ENCODE data around the gene ARHGEF3. TPM values are rescaled to one million over a fixed set of nuclear protein-coding genes. Genes with fewer than 3 reads are reported as not detected.

Gene ARHGEF3
- total RNA-seq, 1 donor from 2014 or later: 10.8 TPM

DNA sequence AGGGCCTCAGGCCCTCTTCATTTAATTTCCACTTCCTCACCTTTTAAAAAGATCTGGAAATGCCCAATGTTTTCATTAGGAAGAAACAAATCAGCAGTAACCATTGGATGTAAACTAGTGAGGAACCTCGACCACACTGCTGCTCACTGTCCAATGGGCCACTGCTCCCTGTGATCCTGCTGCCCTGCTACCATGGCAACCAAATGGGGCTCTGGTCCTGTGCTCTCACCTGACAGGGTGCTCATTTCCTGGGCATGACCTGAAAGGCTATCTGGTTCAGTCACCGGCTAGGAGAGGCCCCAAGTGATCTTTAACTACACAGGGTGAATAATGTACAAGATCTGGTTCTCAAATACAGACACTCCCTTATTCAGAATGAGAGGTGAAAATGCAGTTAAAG, 54.6 kb downstream of the ARHGEF3 start:
- TF ChIP-seq CTCF (IDR thresholded peaks at IDR 0.05; ENCODE audit: partially characterized antibody, unreplicated experiment): no peak
- Mint-ChIP-seq H3K4me1 (ENCODE audit: low read depth, unreplicated experiment) (no peaks in the 10 kb centered on the region), H3K4me3 (ENCODE audit: unreplicated experiment) (no peak overlapping the region), H3K36me3 (ENCODE audit: unreplicated experiment) (peaks cover 5% of the 10 kb centered on the region), H3K27me3 (ENCODE audit: unreplicated experiment) (no peaks in the 10 kb centered on the region), H3K27ac (ENCODE audit: unreplicated experiment) (no peak overlapping the region), H3K9me3 (ENCODE audit: unreplicated experiment) (peaks cover 1% of the 10 kb centered on the region)
- no peak for DNase-seq

GRCh38 chr3:56744016-56744415, 57.7 kb downstream of the ARHGEF3 start:
- H3K9me3 Mint-ChIP-seq (ENCODE audit: unreplicated experiment): peaks cover 1% of the 10 kb centered on the region
- no peaks in the 10 kb centered on the region for H3K27me3 Mint-ChIP-seq (ENCODE audit: unreplicated experiment)
- peaks cover 2% of the 10 kb centered on the region for H3K36me3 Mint-ChIP-seq (ENCODE audit: unreplicated experiment)
- no peaks in the 10 kb centered on the region for H3K4me1 Mint-ChIP-seq (ENCODE audit: low read depth, unreplicated experiment)
- DNase-seq: no peak
- H3K27ac Mint-ChIP-seq (ENCODE audit: unreplicated experiment): no peak overlapping the region
- H3K4me3 Mint-ChIP-seq (ENCODE audit: unreplicated experiment): no peak overlapping the region
- TF ChIP-seq CTCF (IDR thresholded peaks at IDR 0.05; ENCODE audit: partially characterized antibody, unreplicated experiment): no peak

DNA sequence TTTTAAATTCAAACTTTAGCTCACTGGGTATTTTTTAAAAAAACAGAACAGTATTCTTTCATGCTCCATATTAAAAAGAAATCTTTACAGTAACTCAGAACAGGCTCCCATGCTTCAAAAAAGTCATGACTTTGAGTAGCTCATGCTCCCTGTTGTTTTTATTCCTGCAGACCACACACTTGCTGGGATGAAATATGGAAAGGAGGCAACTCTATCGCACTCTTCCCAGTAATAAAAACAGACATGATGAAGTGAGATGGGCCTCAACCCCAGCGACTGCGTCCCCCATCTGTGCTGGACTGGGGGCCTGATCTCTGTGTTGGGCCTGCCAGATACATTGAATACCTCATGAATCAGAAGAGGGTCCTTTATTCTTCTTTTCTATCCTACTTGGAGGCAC, 58.9 kb downstream of the ARHGEF3 start:
- no peak for DNase-seq
- H3K9me3 Mint-ChIP-seq (ENCODE audit: unreplicated experiment): peaks cover 1% of the 10 kb centered on the region
- H3K27me3 Mint-ChIP-seq (ENCODE audit: unreplicated experiment): no peaks in the 10 kb centered on the region
- H3K4me3 Mint-ChIP-seq (ENCODE audit: unreplicated experiment): no peak overlapping the region
- no peaks in the 10 kb centered on the region for H3K36me3 Mint-ChIP-seq (ENCODE audit: unreplicated experiment)
- no peaks in the 10 kb centered on the region for H3K4me1 Mint-ChIP-seq (ENCODE audit: low read depth, unreplicated experiment)
- no peak for TF ChIP-seq CTCF (IDR thresholded peaks at IDR 0.05; ENCODE audit: partially characterized antibody, unreplicated experiment)
- H3K27ac Mint-ChIP-seq (ENCODE audit: unreplicated experiment): no peak overlapping the region

- H3K36me3 Mint-ChIP-seq (ENCODE audit: unreplicated experiment): no peaks in the 10 kb centered on the region
- H3K9me3 Mint-ChIP-seq (ENCODE audit: unreplicated experiment): peaks cover 1% of the 10 kb centered on the region
- H3K27me3 Mint-ChIP-seq (ENCODE audit: unreplicated experiment): no peaks in the 10 kb centered on the region
- H3K27ac Mint-ChIP-seq (ENCODE audit: unreplicated experiment): no peak overlapping the region
- no peak overlapping the region for H3K4me3 Mint-ChIP-seq (ENCODE audit: unreplicated experiment)
- DNase-seq: no peak
- no peak for TF ChIP-seq CTCF (IDR thresholded peaks at IDR 0.05; ENCODE audit: partially characterized antibody, unreplicated experiment)
- no peaks in the 10 kb centered on the region for H3K4me1 Mint-ChIP-seq (ENCODE audit: low read depth, unreplicated experiment)
Observed at GRCh38 chr3:56739036-56739435, 62.7 kb downstream of the ARHGEF3 start.

DNA sequence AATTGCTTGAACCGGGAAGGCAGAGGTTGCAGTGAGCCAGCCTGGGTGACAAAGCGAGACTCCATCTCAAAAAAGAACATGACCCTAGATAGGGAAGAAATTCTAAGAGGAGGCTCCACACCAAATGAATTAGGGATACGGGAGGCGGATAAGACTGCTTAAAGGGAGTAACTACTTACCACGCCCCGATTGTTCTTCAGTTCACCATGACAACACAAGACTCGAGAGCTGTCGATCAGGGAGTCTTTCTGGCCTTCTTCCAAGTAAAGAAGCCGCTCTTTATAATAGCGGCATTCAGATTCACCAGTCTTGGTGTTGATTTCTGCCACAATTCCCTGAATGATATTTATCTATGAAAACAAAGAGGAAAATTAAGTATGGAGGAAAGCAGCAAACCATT, 64.7 kb downstream of the ARHGEF3 start:
- no peak for DNase-seq
- H3K4me3 Mint-ChIP-seq (ENCODE audit: unreplicated experiment): no peak overlapping the region
- no peak for TF ChIP-seq CTCF (IDR thresholded peaks at IDR 0.05; ENCODE audit: partially characterized antibody, unreplicated experiment)
- no peaks in the 10 kb centered on the region for H3K27me3 Mint-ChIP-seq (ENCODE audit: unreplicated experiment)
- no peaks in the 10 kb centered on the region for H3K9me3 Mint-ChIP-seq (ENCODE audit: unreplicated experiment)
- H3K4me1 Mint-ChIP-seq (ENCODE audit: low read depth, unreplicated experiment): no peaks in the 10 kb centered on the region
- no peaks in the 10 kb centered on the region for H3K36me3 Mint-ChIP-seq (ENCODE audit: unreplicated experiment)
- H3K27ac Mint-ChIP-seq (ENCODE audit: unreplicated experiment): no peak overlapping the region

All from glutamatergic neuron (in vitro differentiated cells).